DND-41 (cell line): ENCODE results near the gene OXCT1.

ENCODE experiments used
- ATAC-seq: fragments of 200-7000 bp; cut with Tn5 transposase; 3 replicates; pipeline ENCODE4 v1.9.1; 2021; ENCODE audit warnings: low read depth; ENCODE audit not compliant: insufficient read depth
- DNase-seq: peaks from one replicate; pipeline ENCODE4 v3.0.0-alpha.2; 2020
- H2AFZ ChIP-seq: 2 replicates; pipeline ENCODE4 v1.6.0; 2012; ENCODE audit warnings: low read depth, low read length
- H3K27ac ChIP-seq: 2 replicates; pipeline ENCODE4 v1.5.1; 2012; ENCODE audit warnings: low read length, inconsistent platforms
- H3K27me3 ChIP-seq: fragments of 200-600 bp; sonication (generic); 2 replicates; pipeline ENCODE4 v1.6.0; 2012; ENCODE audit warnings: low read length, mild to moderate bottlenecking, inconsistent platforms; ENCODE audit not compliant: insufficient read depth, poor library complexity
- H3K36me3 ChIP-seq: 2 replicates; pipeline ENCODE4 v1.5.1; 2012; ENCODE audit warnings: low read length, inconsistent platforms; ENCODE audit not compliant: insufficient read depth
- H3K4me1 ChIP-seq: 2 replicates; pipeline ENCODE4 v1.5.1; 2012; ENCODE audit warnings: mild to moderate bottlenecking, low read length; ENCODE audit not compliant: insufficient read depth
- H3K4me2 ChIP-seq: 2 replicates; pipeline ENCODE4 v1.6.0; 2012; ENCODE audit warnings: mild to moderate bottlenecking, moderate library complexity, low read length, inconsistent platforms; ENCODE audit not compliant: insufficient read depth
- H3K4me3 ChIP-seq, 2 experiments: fragments of 200-600 bp in 1 of 2; shearing (Covaris generic) in 1 of 2; 2 replicates each; pipeline ENCODE4 v1.5.1; 2012 to 2016; ENCODE audit warnings: inconsistent platforms in 2 of 2, low read length in 2 of 2, mild to moderate bottlenecking in 2 of 2, low read depth in 1 of 2, moderate library complexity in 1 of 2
- H3K79me2 ChIP-seq: 2 replicates; pipeline ENCODE4 v1.6.0; 2012; ENCODE audit warnings: low read length, inconsistent platforms; ENCODE audit not compliant: insufficient read depth
- H3K9ac ChIP-seq: 2 replicates; pipeline ENCODE4 v1.6.0; 2012; ENCODE audit warnings: low read depth, mild to moderate bottlenecking, inconsistent platforms, low read length, moderate library complexity
- H3K9me3 ChIP-seq: 2 replicates; pipeline ENCODE4 v1.5.1; 2012; ENCODE audit warnings: low read length, moderate library complexity, mild to moderate bottlenecking, inconsistent platforms; ENCODE audit not compliant: insufficient read depth, severe bottlenecking
- H4K20me1 ChIP-seq: 2 replicates; pipeline ENCODE4 v1.6.0; 2012; ENCODE audit warnings: low read length; ENCODE audit not compliant: insufficient read depth
- CTCF ChIP-seq: IDR thresholded peaks from 2 replicates; pipeline ENCODE4 v1.5.1; 2012; ENCODE audit warnings: borderline replicate concordance, low read length, moderate library complexity, mild to moderate bottlenecking; ENCODE audit not compliant: poor library complexity, severe bottlenecking; ENCODE audit errors: extremely low read depth
- EZH2 ChIP-seq: IDR thresholded peaks from 3 replicates; pipeline ENCODE4 v1.6.1; 2012; ENCODE audit warnings: borderline replicate concordance, low read depth, mild to moderate bottlenecking, moderate library complexity, low read length, inconsistent platforms; ENCODE audit not compliant: severe bottlenecking

OXCT1 gene

DNA sequence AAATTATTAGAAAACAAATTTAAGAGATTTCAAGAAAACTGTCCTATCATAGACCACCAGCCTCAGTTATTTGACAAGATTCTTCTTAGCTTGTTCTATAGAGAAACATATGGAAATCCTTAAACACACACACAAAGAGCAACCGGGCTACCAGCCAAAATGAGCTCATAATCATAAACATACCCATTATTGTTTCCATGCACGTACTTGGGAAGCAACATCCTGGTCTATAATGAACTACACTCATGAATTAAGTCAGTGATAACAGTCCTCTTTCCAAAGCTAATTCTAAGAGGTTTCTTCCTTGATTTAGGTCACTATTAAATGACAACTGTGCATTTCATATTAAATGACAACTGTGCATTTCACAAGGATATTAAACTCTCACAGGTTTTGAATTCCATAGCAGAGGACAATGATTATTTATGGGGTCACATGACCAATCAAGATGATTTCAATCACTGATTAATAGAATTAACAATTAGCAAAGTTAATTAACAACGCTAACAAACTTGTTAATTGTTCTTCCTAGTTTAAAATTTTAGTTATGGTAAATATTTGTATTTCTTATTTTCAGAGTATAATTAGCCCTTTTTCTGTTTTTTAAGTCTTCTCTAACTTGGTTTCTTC lies 77.0 kb downstream of the OXCT1 start:
- Histone ChIP-seq H3K9me3 (no peaks in the 10 kb centered on the region), H4K20me1 (no peaks in the 10 kb centered on the region), H3K27me3 (no peaks in the 10 kb centered on the region), H3K79me2 (no peaks in the 10 kb centered on the region), H2AFZ (no peak overlapping the region), H3K4me1 (no peaks in the 10 kb centered on the region), H3K4me3 (no peak overlapping the region), H3K27ac (no peak overlapping the region), H3K4me2 (no peak overlapping the region), H3K36me3 (peaks cover 50% of the 10 kb centered on the region), H3K9ac (no peak overlapping the region)
- DNase-seq: no peak
- ATAC-seq: no peak
- TF ChIP-seq CTCF: no peak
- TF ChIP-seq EZH2: no peak

- no peaks in the 10 kb centered on the region for H3K79me2 ChIP-seq
- H3K4me2 ChIP-seq: no peak overlapping the region
- H3K4me1 ChIP-seq: no peaks in the 10 kb centered on the region
- no peaks in the 10 kb centered on the region for H3K9me3 ChIP-seq
- no peak for DNase-seq
- H3K36me3 ChIP-seq: peaks cover 55% of the 10 kb centered on the region
- no peak overlapping the region for H3K4me3 ChIP-seq
- no peak overlapping the region for H3K27ac ChIP-seq
- no peaks in the 10 kb centered on the region for H4K20me1 ChIP-seq
- no peak overlapping the region for H3K9ac ChIP-seq
- no peak for ATAC-seq
- no peaks in the 10 kb centered on the region for H3K27me3 ChIP-seq
- TF ChIP-seq EZH2 (no peak), CTCF (no peak)
- no peak overlapping the region for H2AFZ ChIP-seq
Measured at GRCh38 chr5:41790038-41790776, 80.0 kb downstream of the OXCT1 start.

DNA sequence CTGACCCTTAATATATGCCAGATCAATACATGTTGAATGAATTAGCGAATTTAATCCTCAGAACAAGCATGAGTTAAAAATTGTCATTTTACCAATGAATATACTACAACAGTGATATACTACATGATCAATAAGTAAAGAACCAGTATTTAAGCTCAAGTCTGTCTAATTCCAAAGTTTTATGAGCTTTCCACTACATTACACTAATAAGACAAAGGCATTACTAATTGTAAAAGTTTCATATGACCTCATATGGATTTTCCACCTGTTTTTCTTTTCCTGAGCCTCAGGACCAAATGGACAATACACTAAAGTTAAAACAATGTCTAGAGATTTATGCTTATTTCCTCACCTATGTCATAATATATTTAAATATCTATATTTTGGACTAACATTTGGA lies 80.8 kb downstream of the OXCT1 start:
- no peak overlapping the region for H2AFZ ChIP-seq
- H3K36me3 ChIP-seq: peaks cover 50% of the 10 kb centered on the region
- no peaks in the 10 kb centered on the region for H3K9me3 ChIP-seq
- no peak overlapping the region for H3K9ac ChIP-seq
- no peak for DNase-seq
- H3K4me3 ChIP-seq: no peak overlapping the region
- TF ChIP-seq EZH2 (no peak), CTCF (no peak)
- no peak overlapping the region for H3K27ac ChIP-seq
- H3K79me2 ChIP-seq: no peaks in the 10 kb centered on the region
- H4K20me1 ChIP-seq: no peaks in the 10 kb centered on the region
- H3K4me1 ChIP-seq: no peaks in the 10 kb centered on the region
- no peak for ATAC-seq
- no peak overlapping the region for H3K4me2 ChIP-seq
- H3K27me3 ChIP-seq: no peaks in the 10 kb centered on the region
